GM12874 (cell line): Measurements from ENCODE around the gene PGBD4.

ENCODE experiments used
- TF ChIP-seq, protein P1 (sequence below): IDR thresholded peaks from 2 replicates; pipeline ENCODE4 v1.5.1; 2011; ENCODE audit warnings: low read depth, mild to moderate bottlenecking, control low read depth, low read length, moderate library complexity; ENCODE audit not compliant: insufficient read depth

PGBD4 gene

DNA sequence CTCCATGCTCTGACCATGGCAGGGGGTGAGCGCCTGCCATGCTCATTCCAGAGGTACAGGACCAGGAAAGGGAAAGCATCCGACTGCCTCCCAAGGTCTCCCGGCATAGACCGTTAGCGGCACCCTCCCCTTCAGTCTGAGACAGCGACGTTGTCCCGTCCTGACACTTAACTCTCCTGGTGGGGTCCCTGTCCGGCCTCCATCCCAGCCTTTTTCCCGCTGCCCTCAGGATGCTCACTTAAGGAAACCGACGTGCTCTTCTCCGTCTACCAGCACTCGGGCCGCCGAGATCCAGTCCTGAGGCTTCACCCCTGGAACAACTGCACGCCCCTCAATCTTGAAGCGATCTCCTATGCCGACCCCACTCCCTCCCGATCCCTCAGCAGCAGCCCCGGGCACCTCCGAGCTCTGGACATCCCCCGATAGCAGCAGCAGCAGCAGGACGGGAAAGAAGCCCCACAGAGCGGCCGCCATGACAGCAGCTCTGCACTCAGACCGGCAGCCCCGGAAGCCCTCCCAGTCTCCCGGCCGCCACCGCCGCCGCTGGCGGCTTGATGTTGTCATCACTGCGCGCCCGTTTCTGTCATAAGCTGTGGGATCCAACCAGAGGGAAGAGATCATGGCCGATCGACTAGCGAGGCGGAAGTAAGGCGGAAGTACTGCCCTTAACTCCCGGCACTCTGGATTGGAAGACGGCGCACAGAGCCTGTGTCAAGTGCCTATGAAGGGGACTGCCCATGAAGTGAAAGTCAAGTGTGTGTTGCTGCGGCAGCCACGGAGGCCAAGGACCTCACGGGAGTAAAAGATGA is at the start of gene PGBD4, which contains the start of gene EMC7:
PGBD4 (plus strand) TSS at position 718 of the 809 bp plus-strand sequence. CDS start 449 bp downstream, outside the sequence.
EMC7 (minus strand) TSS at position 497 of the 809 bp plus-strand sequence; CDS start at position 474, 23 bp downstream.
- TF ChIP-seq, protein P1, sequence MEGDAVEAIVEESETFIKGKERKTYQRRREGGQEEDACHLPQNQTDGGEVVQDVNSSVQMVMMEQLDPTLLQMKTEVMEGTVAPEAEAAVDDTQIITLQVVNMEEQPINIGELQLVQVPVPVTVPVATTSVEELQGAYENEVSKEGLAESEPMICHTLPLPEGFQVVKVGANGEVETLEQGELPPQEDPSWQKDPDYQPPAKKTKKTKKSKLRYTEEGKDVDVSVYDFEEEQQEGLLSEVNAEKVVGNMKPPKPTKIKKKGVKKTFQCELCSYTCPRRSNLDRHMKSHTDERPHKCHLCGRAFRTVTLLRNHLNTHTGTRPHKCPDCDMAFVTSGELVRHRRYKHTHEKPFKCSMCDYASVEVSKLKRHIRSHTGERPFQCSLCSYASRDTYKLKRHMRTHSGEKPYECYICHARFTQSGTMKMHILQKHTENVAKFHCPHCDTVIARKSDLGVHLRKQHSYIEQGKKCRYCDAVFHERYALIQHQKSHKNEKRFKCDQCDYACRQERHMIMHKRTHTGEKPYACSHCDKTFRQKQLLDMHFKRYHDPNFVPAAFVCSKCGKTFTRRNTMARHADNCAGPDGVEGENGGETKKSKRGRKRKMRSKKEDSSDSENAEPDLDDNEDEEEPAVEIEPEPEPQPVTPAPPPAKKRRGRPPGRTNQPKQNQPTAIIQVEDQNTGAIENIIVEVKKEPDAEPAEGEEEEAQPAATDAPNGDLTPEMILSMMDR: no peak

DNA sequence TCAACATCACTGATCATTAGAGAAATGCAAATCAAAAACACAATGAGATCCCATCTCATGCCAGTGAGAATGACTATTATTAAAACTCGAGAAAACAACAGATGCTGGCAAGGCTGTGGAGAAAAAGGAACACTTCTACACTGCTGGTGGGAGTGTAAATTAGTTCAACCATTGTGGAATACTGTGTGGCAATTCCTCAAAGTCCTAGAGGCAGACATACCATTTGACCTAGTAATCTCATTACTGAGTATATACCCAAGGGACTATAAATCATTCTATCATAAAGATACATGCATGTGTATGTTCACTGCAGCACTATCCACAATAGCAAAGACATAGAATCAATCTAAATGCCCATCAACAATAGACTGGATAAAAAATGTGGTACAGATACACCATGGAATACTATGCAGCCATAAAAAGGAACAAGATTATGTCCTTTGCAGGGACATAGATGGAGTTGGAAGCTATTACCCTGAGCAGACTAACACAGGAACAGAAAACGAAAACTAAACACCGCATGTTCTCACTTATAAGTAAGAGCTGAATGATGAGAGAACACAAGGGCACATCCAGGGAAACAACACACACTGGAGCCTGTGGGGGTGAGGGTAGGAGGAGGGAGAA is 47.7 kb upstream of the PGBD4 start:
- TF ChIP-seq, protein P1: no peak

GRCh38 chr15:34055868-34056595 is 45.9 kb upstream of the PGBD4 start:
- TF ChIP-seq, protein P1: no peak

DNA sequence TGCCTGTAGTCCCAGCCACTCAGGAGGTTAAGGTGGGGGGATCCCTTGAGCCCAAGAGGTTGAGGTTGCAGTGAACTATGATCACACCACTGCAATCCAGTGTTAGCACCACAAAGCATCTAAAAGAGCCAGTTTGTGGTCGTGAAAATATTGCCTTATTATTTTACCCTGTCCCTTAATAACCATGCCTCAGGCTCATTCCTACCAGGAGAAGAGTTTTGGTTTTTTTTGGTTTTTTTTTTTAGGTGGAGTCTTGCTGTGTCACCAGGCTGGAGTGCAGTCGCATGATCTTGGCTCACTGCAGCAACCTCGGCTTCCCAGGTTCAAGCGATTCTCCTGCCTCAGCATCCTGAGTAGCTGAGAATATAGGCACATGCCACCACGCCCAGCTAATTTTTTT is 45.0 kb upstream of the PGBD4 start:
- TF ChIP-seq, protein P1: no peak

GRCh38 chr15:34059476-34059875 is 42.4 kb upstream of the PGBD4 start:
- TF ChIP-seq, protein P1: no peak

DNA sequence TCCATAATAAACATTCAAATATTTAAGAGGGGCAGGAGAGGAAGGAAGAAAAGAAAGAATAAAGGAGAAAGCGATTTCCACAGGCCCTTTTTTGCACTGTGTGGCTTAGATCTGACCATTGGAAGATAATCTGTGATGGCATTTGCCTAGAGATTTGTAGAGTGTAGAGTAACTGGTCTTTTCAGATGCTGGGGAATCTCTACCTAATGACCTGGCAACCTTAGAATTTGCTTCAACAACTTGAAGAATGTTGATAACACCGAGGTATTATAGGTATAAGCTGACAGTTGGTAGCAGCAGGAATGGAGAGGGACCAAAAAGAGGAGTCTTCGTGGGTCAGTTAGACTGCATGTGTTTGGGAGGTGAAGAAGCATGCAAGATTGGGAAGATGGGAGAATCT is 41.9 kb upstream of the PGBD4 start:
- TF ChIP-seq, protein P1: no peak

DNA sequence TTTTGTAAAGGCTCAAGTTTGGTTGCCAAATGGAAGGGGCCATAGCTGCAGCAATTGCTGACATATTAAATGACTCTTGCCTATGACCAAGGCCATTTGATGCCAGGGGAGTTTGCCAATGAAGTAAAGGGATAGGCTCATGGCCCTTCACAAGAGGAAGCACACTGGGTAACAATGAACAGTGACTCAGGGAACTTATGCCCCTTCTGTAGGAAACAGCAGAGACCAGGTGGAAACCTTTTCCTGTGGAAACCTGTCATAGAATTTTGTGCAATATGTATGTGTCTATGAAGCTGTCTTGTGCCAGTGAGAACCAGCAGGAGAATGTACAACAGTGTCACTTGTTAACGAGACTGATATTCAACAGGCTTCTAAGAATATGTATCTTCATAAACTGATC is 37.4 kb upstream of the PGBD4 start:
- TF ChIP-seq, protein P1: no peak
